ENCODE results near the gene RNF208.

- TF ChIP-seq CTCF (IDR thresholded peaks at IDR 0.05) = no peak
- no peak for TF ChIP-seq GATA2 (CRISPR knock-in tag; IDR thresholded peaks at IDR 0.05)
- TF ChIP-seq EZH2phosphoT487 (IDR thresholded peaks at IDR 0.05; ENCODE audit: borderline replicate concordance, low read depth) = no peak
Observed at GRCh38 chr9:137226338-137227053, 4.5 kb upstream of the RNF208 start.

Measured in SK-N-SH (cell line).